SH-SY5Y (cell line): ENCODE measurements around the gene COBL.

Source experiments
- GATA2 ChIP-seq: IDR thresholded peaks from 2 replicates; pipeline ENCODE4 v1.6.1; 2011; ENCODE audit warnings: mild to moderate bottlenecking, low read depth, low read length
- GATA3 ChIP-seq: IDR thresholded peaks from 2 replicates; pipeline ENCODE4 v1.6.1; 2011; ENCODE audit warnings: low read depth, mild to moderate bottlenecking, low read length, moderate library complexity

Gene COBL

GRCh38 chr7:51007551-51008505, 308.8 kb downstream of the COBL start:
- TF ChIP-seq GATA3 (no peak), GATA2 (no peak)

- TF ChIP-seq GATA3 = no peak
- no peak for TF ChIP-seq GATA2
Measured at GRCh38 chr7:51006483-51007235, 309.9 kb downstream of the COBL start.

- TF ChIP-seq GATA3 = no peak
- TF ChIP-seq GATA2 = no peak
Measured at GRCh38 chr7:51005074-51005473, 311.5 kb downstream of the COBL start.

GRCh38 chr7:51000956-51001355, 315.7 kb downstream of the COBL start:
- TF ChIP-seq GATA3 (no peak), GATA2 (no peak)

- no peak for TF ChIP-seq GATA2
- TF ChIP-seq GATA3 = no peak
Measured at GRCh38 chr7:50994753-50995319, 321.8 kb downstream of the COBL start.

- TF ChIP-seq GATA3 (no peak), GATA2 (no peak)
Measured at GRCh38 chr7:50988988-50989387, 327.6 kb downstream of the COBL start.

- no peak for TF ChIP-seq GATA2
- TF ChIP-seq GATA3 = no peak
Measured at GRCh38 chr7:50988465-50988864, 328.1 kb downstream of the COBL start.

GRCh38 chr7:50985096-50985495, 331.5 kb downstream of the COBL start:
- TF ChIP-seq GATA3 = no peak
- no peak for TF ChIP-seq GATA2

GRCh38 chr7:50983850-50984249, 332.8 kb downstream of the COBL start:
- TF ChIP-seq GATA2 (no peak), GATA3 (no peak)

- TF ChIP-seq GATA3 (no peak), GATA2 (no peak)
Measured at GRCh38 chr7:50982626-50983025, 334.0 kb downstream of the COBL start.

- TF ChIP-seq GATA2 (no peak), GATA3 (no peak)
Measured at GRCh38 chr7:50981743-50982142, 334.9 kb downstream of the COBL start.

GRCh38 chr7:50980411-50980810, 336.2 kb downstream of the COBL start:
- TF ChIP-seq GATA3 (no peak), GATA2 (no peak)

- no peak for TF ChIP-seq GATA2
- no peak for TF ChIP-seq GATA3
Measured at GRCh38 chr7:50978633-50979215, 337.9 kb downstream of the COBL start.

GRCh38 chr7:50977421-50977820, 339.2 kb downstream of the COBL start:
- TF ChIP-seq GATA2 = no peak
- TF ChIP-seq GATA3 = no peak
